Aorta (tissue), 5 donors: ENCODE results near the gene LGALS7. TPM values are rescaled to one million over a fixed set of nuclear protein-coding genes. Genes with fewer than 3 reads are reported as not detected.

Experiments
- ATAC-seq: fragments of 200-7000 bp; cut with Tn5 transposase; one replicate; pipeline ENCODE4 v1.9.1; 2022; ENCODE audit warnings: moderate library complexity; ENCODE audit not compliant: low FRiP score
- DNase-seq, 2 donors: peaks; one replicate each; pipeline ENCODE4 v3.0.0-alpha.2; 2020
- H3K27ac ChIP-seq, 2 donors: one replicate each; pipeline ENCODE4 v1.5.1; 2013; ENCODE audit warnings: low read length in 2 of 2, mild to moderate bottlenecking in 2 of 2, moderate library complexity in 2 of 2, control low read depth in 1 of 2, inconsistent platforms in 1 of 2, low read depth in 1 of 2
- H3K27me3 ChIP-seq, 2 donors: one replicate each; pipeline ENCODE4 v1.6.1; 2013; ENCODE audit warnings: control low read depth in 1 of 2, low read length in 1 of 2, mild to moderate bottlenecking in 1 of 2, moderate library complexity in 1 of 2; ENCODE audit not compliant: insufficient read depth in 2 of 2, control insufficient read depth in 1 of 2
- H3K36me3 ChIP-seq, 2 donors: one replicate each; pipeline ENCODE4 v1.6.1; 2013; ENCODE audit warnings: control low read depth in 1 of 2, low read length in 1 of 2, mild to moderate bottlenecking in 1 of 2; ENCODE audit not compliant: insufficient read depth in 2 of 2, control insufficient read depth in 1 of 2
- H3K4me1 ChIP-seq, 2 donors: one replicate each; pipeline ENCODE4 v1.6.1; 2013; ENCODE audit warnings: low read length in 2 of 2, control low read depth in 1 of 2, mild to moderate bottlenecking in 1 of 2, moderate library complexity in 1 of 2; ENCODE audit not compliant: insufficient read depth in 2 of 2, control insufficient read depth in 1 of 2
- H3K4me3 ChIP-seq, 2 donors: one replicate each; pipeline ENCODE4 v1.5.1; 2013; ENCODE audit warnings: low read length in 2 of 2, control low read depth in 1 of 2, mild to moderate bottlenecking in 1 of 2
- H3K9me3 ChIP-seq: one replicate; pipeline ENCODE4 v1.6.1; 2013; ENCODE audit warnings: mild to moderate bottlenecking, low read length; ENCODE audit not compliant: control insufficient read depth
- WGBS, 2 donors: extraction: QIAGEN DNeasy Blood & Tissue Kit; methylation state at CpG; one replicate each; pipeline ENCODE4 v1.1.7; 2013; 5-methylcytosine and 5-hydroxymethylcytosine counted together
- intact Hi-C, 2 donors: fragments of 100-400 bp; cut with DNase I; formaldehyde crosslinking; loops; one replicate each; pipeline versions ENCODE4 v1.14.2 to v1.15.0; 2022
- polyA plus RNA-seq, 2 donors: library from polyadenylated mRNA; stranded (reverse); fragments of 200-250 nt; gene quantifications; one replicate each; pipeline ENCODE4 v1.2.3, GENCODE V29; 2013
- total RNA-seq, 2 donors: library from RNA; stranded (reverse); fragmentation: NEBNext Ultra II Directional; extraction: Animal tissue kit (Norgen Biotek cat#: 25700); gene quantifications; one replicate each; pipeline ENCODE4 v1.2.1, GENCODE V29; 2021
- donor health status: healthy with polysubstance abuse.
- donor health status: Bipolar disorder and iron deficiency.
- donor health status: DM: no; HTN: no; CAD: no.
- donor health status: DM: no; HTN: no; CAD: no.
- donor health status: DM: yes; HTN: yes; CAD: no.

The LGALS7 gene
- total and polyA plus RNA-seq, 4 donors: not detected

DNA sequence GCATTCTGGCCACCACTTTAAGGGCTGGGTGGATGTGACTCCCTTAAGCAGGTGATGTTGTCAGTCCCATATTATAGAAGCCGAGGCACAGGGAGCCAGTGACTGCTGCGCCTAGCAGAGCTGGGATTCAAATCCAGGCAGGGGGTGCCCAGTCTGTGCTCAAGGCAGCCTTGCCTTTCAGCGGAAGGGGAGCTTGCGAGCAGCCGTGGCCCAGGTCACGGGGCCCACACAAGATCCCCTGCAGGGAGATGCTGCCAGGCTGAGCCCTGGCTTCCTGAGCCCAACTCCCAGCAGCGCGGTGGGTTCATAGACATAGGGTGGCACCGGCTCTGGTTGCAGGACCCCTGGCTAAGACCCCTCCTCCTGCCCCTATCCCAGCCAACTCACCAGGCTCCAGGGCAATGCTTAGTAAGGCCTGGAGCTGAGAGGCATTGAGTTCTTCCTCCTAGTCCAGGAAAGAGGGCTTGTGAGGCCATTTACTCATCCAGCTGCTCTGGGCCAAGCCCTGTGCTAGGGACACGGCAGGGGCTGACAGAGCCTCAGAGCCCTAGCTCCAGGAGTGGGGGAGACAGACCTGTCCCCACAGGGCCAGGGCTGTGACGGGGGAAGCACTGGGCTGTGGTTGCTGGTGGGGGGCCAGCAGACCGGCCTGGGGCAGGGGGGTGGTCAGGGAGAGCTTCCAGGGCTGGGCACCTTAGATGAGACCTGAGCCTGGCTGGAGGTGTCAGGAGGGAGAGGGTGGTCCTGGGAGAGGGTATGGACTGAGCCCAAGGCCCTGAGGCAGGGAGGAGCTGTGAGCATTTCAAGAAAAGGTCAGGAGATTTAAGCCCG lies 38.7 kb downstream of the LGALS7 start:
- no peaks in the 10 kb centered on the region for H3K9me3 ChIP-seq
- 43 to 46% methylated on average over 13 of the region's 13 CpGs for WGBS, 2 donors
- H3K4me1 ChIP-seq: no peaks in the 10 kb centered on the region
- intact Hi-C loops: loop anchor here in 1 of 2 donors (5.0 to 10.0 kb wide), 2 partner anchors 98 to 340 kb away; partner anchors contain the start of gene ECH1
- DNase-seq: peak; percentile 60 to 81
- no peaks in the 10 kb centered on the region for H3K27me3 ChIP-seq
- H3K4me3 ChIP-seq: no peak overlapping the region
- peaks cover 0 to 8% of the 10 kb centered on the region in 2 donors for H3K36me3 ChIP-seq
- no peak for ATAC-seq
- H3K27ac ChIP-seq: peak overlapping the region in 1 of 2 donors; percentile 15

DNA sequence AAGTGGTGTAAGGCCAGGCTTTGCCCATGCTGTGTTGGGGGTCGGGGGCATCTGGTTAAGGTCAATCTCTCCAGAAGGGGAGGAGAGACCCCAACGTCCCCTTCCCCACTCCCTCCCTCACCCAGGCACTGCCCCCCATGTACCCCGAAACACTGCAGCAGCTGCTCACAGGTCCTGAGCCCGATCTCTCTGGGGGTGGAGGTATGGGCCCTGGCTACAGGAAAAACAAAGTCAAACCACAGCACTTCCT lies 39.2 kb downstream of the LGALS7 start:
- peak overlapping the region in 1 of 2 donors; percentile 15 for H3K27ac ChIP-seq
- no peaks in the 10 kb centered on the region for H3K4me1 ChIP-seq
- intact Hi-C loops: loop anchor here in 1 of 2 donors (5.0 to 10.0 kb wide), 2 partner anchors 98 to 339 kb away; partner anchors contain the start of gene ECH1
- ATAC-seq (no peak), DNase-seq (peak in 1 of 2 donors; percentile 51)
- 52 to 61% methylated on average over 4 of the region's 4 CpGs for WGBS, 2 donors
- H3K36me3 ChIP-seq: peaks cover 0 to 10% of the 10 kb centered on the region in 2 donors
- no peak overlapping the region for H3K4me3 ChIP-seq
- H3K9me3 ChIP-seq: no peaks in the 10 kb centered on the region
- H3K27me3 ChIP-seq: no peaks in the 10 kb centered on the region

DNA sequence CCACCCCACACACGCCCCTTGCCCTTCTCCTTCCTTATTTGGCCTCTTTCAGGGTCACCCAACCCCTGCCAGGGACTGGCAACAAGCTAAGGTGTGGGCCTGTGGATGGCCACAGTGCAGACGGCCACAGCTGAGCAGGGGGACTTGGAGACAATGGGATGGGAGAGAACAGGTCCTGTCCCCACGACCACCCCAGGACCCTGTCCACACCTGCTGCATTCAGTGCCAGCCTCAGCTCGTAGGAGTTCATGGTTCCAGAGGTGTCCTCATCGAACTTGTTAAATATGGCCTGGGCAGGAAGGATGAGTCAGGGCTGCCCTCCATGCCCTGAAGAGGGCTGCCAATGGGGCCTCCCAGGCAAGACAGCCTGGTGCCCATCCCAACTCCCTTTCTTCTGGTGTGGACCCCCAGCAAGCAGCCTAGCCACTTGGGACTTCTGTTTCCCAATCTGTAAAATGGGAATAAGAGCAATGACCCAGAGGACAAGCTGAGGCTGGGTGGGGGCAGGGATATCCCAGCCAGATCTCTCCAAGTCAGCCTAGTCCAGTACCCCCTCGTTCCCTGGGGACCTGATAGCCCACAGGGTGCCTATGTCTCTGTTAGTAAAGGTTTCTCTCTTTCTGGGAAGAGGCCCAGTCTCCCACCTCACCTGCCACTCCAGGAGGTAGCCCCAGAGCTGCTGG lies 39.7 kb downstream of the LGALS7 start:
- no peaks in the 10 kb centered on the region for H3K4me1 ChIP-seq
- peak overlapping the region in 1 of 2 donors; percentile 15 for H3K27ac ChIP-seq

DNA sequence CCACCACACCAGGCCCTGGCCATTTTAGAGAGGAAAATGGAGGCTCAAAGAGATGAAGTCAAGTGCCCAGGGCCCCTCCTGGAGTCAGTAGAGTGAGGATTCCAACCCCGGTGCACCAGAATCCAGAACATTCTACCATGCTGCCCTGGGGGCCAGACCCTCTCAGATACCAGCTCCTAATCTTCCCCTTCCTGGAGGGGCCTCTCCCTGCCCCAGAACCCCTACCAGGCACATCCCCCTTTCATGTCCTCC lies 40.1 kb downstream of the LGALS7 start:
- DNase-seq (no peak), ATAC-seq (no peak)
- H3K9me3 ChIP-seq: no peaks in the 10 kb centered on the region
- WGBS, 2 donors: 87 to 93% methylated on average over 1 of the region's 1 CpG
- H3K4me1 ChIP-seq: no peaks in the 10 kb centered on the region
- intact Hi-C loops: loop anchor here in 1 of 2 donors (5.0 to 10.0 kb wide), 2 partner anchors 99 to 338 kb away; partner anchors contain the start of gene ECH1
- peak overlapping the region in 1 of 2 donors; percentile 14 for H3K27ac ChIP-seq
- no peaks in the 10 kb centered on the region for H3K27me3 ChIP-seq
- no peak overlapping the region for H3K4me3 ChIP-seq
- H3K36me3 ChIP-seq: peaks cover 0 to 13% of the 10 kb centered on the region in 2 donors

More for the DNA sequence above, 39.7 kb downstream of the LGALS7 start:
- H3K36me3 ChIP-seq: peaks cover 0 to 12% of the 10 kb centered on the region in 2 donors
- DNase-seq (peak; percentile 51 to 78), ATAC-seq (no peak)
- no peaks in the 10 kb centered on the region for H3K9me3 ChIP-seq
- H3K4me3 ChIP-seq: no peak overlapping the region
- 55 to 64% methylated on average over 6 of the region's 6 CpGs for WGBS, 2 donors
- intact Hi-C loops: loop anchor here in 1 of 2 donors (5.0 to 10.0 kb wide), 2 partner anchors 99 to 339 kb away; partner anchors contain the start of gene ECH1
- no peaks in the 10 kb centered on the region for H3K27me3 ChIP-seq

DNA sequence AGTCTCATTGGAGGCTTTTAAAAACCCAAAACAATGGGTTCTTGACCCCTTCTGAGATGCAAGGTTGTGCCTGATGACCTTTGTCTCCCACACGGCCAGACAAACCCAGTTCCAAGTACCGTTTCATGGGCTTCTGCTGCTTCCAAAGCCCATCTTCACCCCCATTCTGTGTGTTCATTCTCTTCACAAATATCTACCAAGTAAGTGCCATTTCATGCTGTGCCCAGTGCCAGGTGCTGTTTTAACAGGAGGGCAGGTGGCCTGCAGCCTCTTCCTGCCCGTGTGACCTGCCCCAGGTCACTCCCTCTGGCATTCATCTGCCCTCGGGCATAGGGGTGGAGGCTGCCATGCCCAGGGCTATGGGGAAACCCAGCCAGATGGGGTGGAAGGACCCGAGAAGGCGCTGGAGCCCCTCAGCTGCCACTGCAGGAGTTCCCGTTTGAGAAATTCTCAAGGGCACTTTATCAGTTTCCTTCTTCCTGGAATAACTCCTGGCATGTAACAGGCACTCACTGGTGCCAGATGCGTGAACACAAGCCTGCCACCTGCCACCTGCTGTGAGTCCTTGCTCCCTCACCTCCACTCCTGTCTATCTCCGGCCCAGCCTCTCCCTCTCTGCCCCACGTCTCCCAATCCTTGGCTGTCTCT lies 41.5 kb downstream of the LGALS7 start:
- ATAC-seq: no peak
- WGBS, 2 donors: 49 to 50% methylated on average over 10 of the region's 10 CpGs
- peaks cover 3 to 23% of the 10 kb centered on the region in 2 donors for H3K36me3 ChIP-seq

DNA sequence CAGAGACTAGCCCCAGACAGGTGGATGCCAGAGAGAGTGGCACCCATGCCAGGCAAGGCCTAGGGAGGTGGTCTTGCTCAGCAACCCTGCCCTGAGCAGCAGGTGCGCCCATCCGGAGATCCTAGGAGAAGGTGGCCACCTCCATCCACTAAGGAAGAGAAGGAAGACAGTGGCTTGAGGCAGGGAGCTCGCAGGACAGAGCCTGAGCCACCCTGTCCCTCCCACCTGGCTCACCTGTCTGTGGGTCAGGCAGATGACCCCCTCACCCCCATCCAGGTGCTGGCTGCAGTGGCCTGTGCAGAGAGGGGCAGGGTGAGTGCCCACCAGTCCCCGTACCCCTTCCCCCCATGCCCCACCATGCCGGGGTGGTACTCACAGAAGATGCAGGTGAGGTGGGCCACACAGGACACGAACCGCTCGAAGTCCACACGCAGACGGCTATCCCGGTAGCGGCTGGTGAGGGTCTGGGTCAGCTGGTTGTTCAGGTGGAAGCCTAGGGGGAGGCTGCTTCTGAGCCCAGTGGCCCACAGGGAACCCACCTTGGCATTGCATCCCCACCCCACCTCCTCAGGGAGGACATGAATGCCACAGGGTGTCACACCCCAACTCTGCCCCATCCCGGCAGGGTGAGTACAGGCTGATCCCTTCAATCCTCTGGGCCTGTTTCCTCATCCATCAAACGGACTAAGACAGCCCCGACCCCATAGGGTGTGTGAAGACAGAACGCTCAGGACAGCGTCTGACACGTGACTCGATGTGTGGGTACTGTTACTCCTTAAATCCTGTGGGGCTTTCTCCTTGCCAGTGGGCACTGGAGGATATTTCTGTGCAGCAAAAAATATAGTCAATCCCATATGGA lies 42.4 kb downstream of the LGALS7 start:
- Histone ChIP-seq H3K9me3 (no peaks in the 10 kb centered on the region), H3K27me3 (no peaks in the 10 kb centered on the region), H3K4me3 (no peak overlapping the region), H3K4me1 (no peaks in the 10 kb centered on the region), H3K27ac (peak overlapping the region in 1 of 2 donors; percentile 10), H3K36me3 (peaks cover 5 to 23% of the 10 kb centered on the region in 2 donors)
- DNase-seq: peak; percentile 47 to 68
- intact Hi-C loops: loop anchor here in 1 of 2 donors (5.0 to 10.0 kb wide), 2 partner anchors 101 to 336 kb away; partner anchors contain the start of gene ECH1
- 87% methylated on average over 19 of the region's 19 CpGs for WGBS, 2 donors
- no peak for ATAC-seq

More for the DNA sequence above, 41.5 kb downstream of the LGALS7 start:
- H3K9me3 ChIP-seq: no peaks in the 10 kb centered on the region
- H3K4me3 ChIP-seq: no peak overlapping the region
- peak; percentile 35 to 67 for DNase-seq
- intact Hi-C loops: loop anchor here in 1 of 2 donors (5.0 to 10.0 kb wide), 2 partner anchors 101 to 337 kb away; partner anchors contain the start of gene ECH1
- H3K27me3 ChIP-seq: no peaks in the 10 kb centered on the region
- no peaks in the 10 kb centered on the region for H3K4me1 ChIP-seq
- H3K27ac ChIP-seq: peak overlapping the region in 1 of 2 donors; percentile 16

DNA sequence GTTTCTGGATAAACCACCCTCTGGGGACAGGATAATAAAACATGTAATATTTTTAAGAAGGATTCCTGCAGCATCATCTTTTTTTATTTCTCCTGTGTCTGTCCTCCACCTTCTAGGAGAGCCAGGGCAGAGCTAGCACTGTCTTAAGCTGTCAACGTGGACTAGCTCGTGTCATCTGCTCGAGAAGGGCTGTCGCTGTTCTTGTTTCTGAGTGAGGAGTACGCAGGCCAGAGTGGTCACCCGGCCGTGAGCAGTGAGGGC lies 42.9 kb downstream of the LGALS7 start:
- ATAC-seq (no peak), DNase-seq (no peak)
- no peaks in the 10 kb centered on the region for H3K27me3 ChIP-seq
- no peaks in the 10 kb centered on the region for H3K4me1 ChIP-seq
- 88% methylated on average over 7 of the region's 7 CpGs for WGBS, 2 donors
- H3K27ac ChIP-seq: no peak overlapping the region
- H3K36me3 ChIP-seq: peaks cover 5 to 23% of the 10 kb centered on the region in 2 donors
- no peak overlapping the region for H3K4me3 ChIP-seq
- H3K9me3 ChIP-seq: no peaks in the 10 kb centered on the region
- intact Hi-C loops: loop anchor here in 1 of 2 donors (5.0 to 10.0 kb wide), 2 partner anchors 102 to 336 kb away; partner anchors contain the start of gene ECH1
